Stimulated activated CD4-positive, alpha-beta T cell treated with anti-CD3 and anti-CD28 coated beads, Interleukin-4, amount 100 ng/mL, for 4 hours (primary cell): Measurements from ENCODE around the gene ZBTB38.

Experiments
- DNase-seq, 2 experiments: peaks; one replicate each; pipeline ENCODE4 v3.0.0-alpha.2; 2020

The ZBTB38 gene

GRCh38 chr3:141388823-141389621, 20.7 kb downstream of the ZBTB38 start:
- no peak for DNase-seq

GRCh38 chr3:141389703-141390102, 21.4 kb downstream of the ZBTB38 start:
- no peak for DNase-seq

- DNase-seq = no peak
Measured at GRCh38 chr3:141390747-141391146, 22.4 kb downstream of the ZBTB38 start.

- no peak for DNase-seq
Measured at GRCh38 chr3:141391298-141391990, 23.1 kb downstream of the ZBTB38 start.

GRCh38 chr3:141391991-141392316, 23.6 kb downstream of the ZBTB38 start:
- DNase-seq = no peak

GRCh38 chr3:141392416-141392815, 24.1 kb downstream of the ZBTB38 start:
- no peak for DNase-seq

- DNase-seq = no peak
Measured at GRCh38 chr3:141392897-141393734, 24.8 kb downstream of the ZBTB38 start.

GRCh38 chr3:141393735-141394076, 25.4 kb downstream of the ZBTB38 start:
- no peak for DNase-seq

GRCh38 chr3:141394560-141394959, 26.3 kb downstream of the ZBTB38 start:
- DNase-seq = no peak

- no peak for DNase-seq
Measured at GRCh38 chr3:141395005-141395589, 26.8 kb downstream of the ZBTB38 start.

- DNase-seq = no peak
Measured at GRCh38 chr3:141397996-141398395, 29.7 kb downstream of the ZBTB38 start.

GRCh38 chr3:141399200-141399599, 30.9 kb downstream of the ZBTB38 start:
- DNase-seq = no peak

- no peak for DNase-seq
Measured at GRCh38 chr3:141400073-141400971, 32.0 kb downstream of the ZBTB38 start.

GRCh38 chr3:141401095-141401494, 32.8 kb downstream of the ZBTB38 start:
- no peak for DNase-seq

- DNase-seq = peak; percentile 15 to 38
Measured at GRCh38 chr3:141401573-141402475, 33.5 kb downstream of the ZBTB38 start.

GRCh38 chr3:141402476-141403171, 34.3 kb downstream of the ZBTB38 start:
- DNase-seq = peak; percentile 17 to 36

GRCh38 chr3:141403576-141403975, 35.3 kb downstream of the ZBTB38 start:
- DNase-seq = no peak

- no peak for DNase-seq
Measured at GRCh38 chr3:141405025-141405424, 36.7 kb downstream of the ZBTB38 start.

- DNase-seq = no peak
Measured at GRCh38 chr3:141405591-141405990, 37.3 kb downstream of the ZBTB38 start.

GRCh38 chr3:141406265-141406664, 38.0 kb downstream of the ZBTB38 start:
- DNase-seq = no peak
